NT2/D1 (cell line): ENCODE data around the gene ARFGAP2.

Source experiments
- DNase-seq: peaks from one replicate; pipeline ENCODE4 v3.0.0-alpha.2; 2011; ENCODE audit warnings: low read depth, low spot score
- H3K27me3 ChIP-seq: 2 replicates; pipeline ENCODE4 v1.6.0; 2011; ENCODE audit warnings: mild to moderate bottlenecking; ENCODE audit not compliant: insufficient read length, insufficient read depth
- H3K36me3 ChIP-seq: 2 replicates; pipeline ENCODE4 v1.6.1; 2011; ENCODE audit warnings: mild to moderate bottlenecking, low read length, mixed read lengths; ENCODE audit not compliant: insufficient read depth, insufficient read length
- H3K4me1 ChIP-seq: 2 replicates; pipeline ENCODE4 v1.5.1; 2011; ENCODE audit not compliant: insufficient read depth, insufficient read length
- H3K4me3 ChIP-seq: 2 replicates; pipeline ENCODE4 v1.5.1; 2011; ENCODE audit warnings: low read depth; ENCODE audit not compliant: insufficient read length
- H3K9ac ChIP-seq: 2 replicates; pipeline ENCODE4 v1.6.0; 2011; ENCODE audit warnings: low read depth; ENCODE audit not compliant: insufficient read length
- H3K9me3 ChIP-seq: 2 replicates; pipeline ENCODE4 v1.5.1; 2011; ENCODE audit warnings: mild to moderate bottlenecking, low read length; ENCODE audit not compliant: insufficient read depth
- SUZ12 ChIP-seq: IDR thresholded peaks from 2 replicates; pipeline ENCODE4 v1.6.1; 2011; ENCODE audit not compliant: insufficient read length, insufficient read depth; ENCODE audit errors: extremely low read depth
- YY1 ChIP-seq: IDR thresholded peaks from 2 replicates; pipeline ENCODE4 v1.6.1; 2011; ENCODE audit not compliant: insufficient read length, insufficient read depth
- ZNF274 ChIP-seq: IDR thresholded peaks from 2 replicates; pipeline ENCODE4 v1.6.1; 2011; ENCODE audit warnings: mild to moderate bottlenecking, low read depth, low read length

Gene ARFGAP2

DNA sequence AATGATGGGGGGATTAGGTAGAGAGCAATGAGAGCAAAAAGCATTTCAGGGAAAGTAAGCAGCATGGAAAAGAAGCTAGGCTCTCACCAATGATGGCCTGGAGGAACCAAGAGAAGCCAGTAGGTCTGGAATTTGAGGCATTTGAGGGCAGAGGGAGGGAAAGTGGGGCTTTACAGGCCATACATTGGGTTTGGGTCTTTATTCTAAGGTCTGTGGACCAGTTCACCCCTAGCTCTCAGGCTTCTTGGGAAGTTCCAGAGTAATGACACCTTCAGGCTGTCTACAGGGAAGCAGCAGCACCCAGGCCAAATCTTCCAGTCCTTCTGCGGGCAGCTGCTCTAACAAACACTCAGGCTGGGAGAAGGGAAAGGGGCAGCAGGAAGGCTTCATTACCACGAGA lies 29.4 kb downstream of the ARFGAP2 start:
- Histone ChIP-seq H3K27me3 (no peaks in the 10 kb centered on the region), H3K9me3 (no peaks in the 10 kb centered on the region), H3K36me3 (peaks cover 5% of the 10 kb centered on the region), H3K4me3 (no peak overlapping the region), H3K9ac (no peak overlapping the region), H3K4me1 (no peaks in the 10 kb centered on the region)
- no peak for TF ChIP-seq SUZ12
- TF ChIP-seq YY1 = no peak
- TF ChIP-seq ZNF274 = no peak
- DNase-seq = no peak

DNA sequence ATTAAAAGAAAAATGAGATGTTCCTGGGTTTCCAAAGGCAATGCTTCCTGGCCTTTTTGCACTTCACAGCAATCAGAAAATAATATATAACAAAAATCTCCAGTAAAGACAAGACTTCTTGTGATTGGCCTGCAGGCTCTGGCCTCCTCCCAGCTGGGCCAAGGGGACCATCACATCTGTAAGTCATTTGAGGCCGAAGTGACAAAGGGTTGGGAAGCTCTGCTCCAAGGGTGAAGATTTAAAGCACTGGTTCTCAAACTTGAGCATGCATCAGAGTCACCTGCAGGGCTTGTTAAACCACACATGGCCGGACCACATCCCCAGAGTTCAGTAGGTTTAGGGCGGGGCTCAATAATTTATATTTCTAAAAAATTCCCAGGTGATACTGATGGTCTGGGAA lies 32.1 kb downstream of the ARFGAP2 start:
- no peak for DNase-seq
- Histone ChIP-seq H3K36me3 (peaks cover 5% of the 10 kb centered on the region), H3K9me3 (no peaks in the 10 kb centered on the region), H3K9ac (no peak overlapping the region), H3K4me3 (no peak overlapping the region), H3K4me1 (no peaks in the 10 kb centered on the region), H3K27me3 (no peaks in the 10 kb centered on the region)
- TF ChIP-seq ZNF274 (no peak), SUZ12 (no peak), YY1 (no peak)

DNA sequence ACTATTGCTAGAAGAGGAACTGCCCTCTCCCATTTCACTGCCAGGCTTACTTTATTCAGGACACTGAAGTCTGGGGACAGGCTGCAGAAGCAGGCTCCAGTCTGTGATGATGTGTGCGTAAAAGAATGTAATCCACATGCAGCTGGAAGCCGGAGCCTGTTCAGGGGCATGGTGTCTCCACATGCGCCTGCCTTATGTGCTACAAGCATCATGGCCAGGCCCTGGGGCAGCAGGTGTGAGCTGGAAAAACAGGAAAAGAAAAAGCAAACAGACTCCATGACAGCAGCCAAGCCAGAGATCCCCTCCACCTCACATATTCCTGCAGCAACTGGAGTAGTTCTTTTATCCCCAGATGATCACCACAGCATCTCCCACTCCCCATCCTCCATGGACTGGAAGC lies 33.4 kb downstream of the ARFGAP2 start:
- H3K36me3 ChIP-seq = peaks cover 5% of the 10 kb centered on the region
- no peak overlapping the region for H3K4me3 ChIP-seq
- H3K9ac ChIP-seq = no peak overlapping the region
- H3K4me1 ChIP-seq = no peaks in the 10 kb centered on the region
- H3K9me3 ChIP-seq = no peaks in the 10 kb centered on the region
- DNase-seq = no peak
- H3K27me3 ChIP-seq = no peaks in the 10 kb centered on the region
- TF ChIP-seq ZNF274 (no peak), YY1 (no peak), SUZ12 (no peak)

DNA sequence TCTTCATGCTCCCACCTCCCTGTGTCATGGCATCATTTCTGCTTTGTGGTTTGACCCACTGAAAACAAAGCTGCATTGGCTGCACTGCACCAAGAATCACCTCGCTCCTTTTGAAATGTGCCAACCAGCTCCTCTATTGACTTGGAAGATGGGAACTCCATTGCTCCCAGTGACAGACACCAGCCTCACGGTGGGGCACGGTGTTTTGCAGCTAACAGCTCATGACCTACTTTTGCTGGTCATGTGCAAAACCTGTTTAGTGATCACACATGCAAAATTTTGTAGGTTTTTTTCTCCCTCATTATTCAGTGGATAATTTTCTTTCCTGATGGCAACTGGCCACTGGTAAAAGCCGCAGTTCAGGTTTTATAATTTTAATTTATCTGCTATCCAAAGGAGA lies 36.8 kb downstream of the ARFGAP2 start:
- H3K36me3 ChIP-seq = peaks cover 6% of the 10 kb centered on the region
- no peak overlapping the region for H3K4me3 ChIP-seq
- no peaks in the 10 kb centered on the region for H3K27me3 ChIP-seq
- DNase-seq = no peak
- H3K9me3 ChIP-seq = no peaks in the 10 kb centered on the region
- H3K4me1 ChIP-seq = no peaks in the 10 kb centered on the region
- TF ChIP-seq YY1 (no peak), ZNF274 (no peak), SUZ12 (no peak)
- no peak overlapping the region for H3K9ac ChIP-seq

DNA sequence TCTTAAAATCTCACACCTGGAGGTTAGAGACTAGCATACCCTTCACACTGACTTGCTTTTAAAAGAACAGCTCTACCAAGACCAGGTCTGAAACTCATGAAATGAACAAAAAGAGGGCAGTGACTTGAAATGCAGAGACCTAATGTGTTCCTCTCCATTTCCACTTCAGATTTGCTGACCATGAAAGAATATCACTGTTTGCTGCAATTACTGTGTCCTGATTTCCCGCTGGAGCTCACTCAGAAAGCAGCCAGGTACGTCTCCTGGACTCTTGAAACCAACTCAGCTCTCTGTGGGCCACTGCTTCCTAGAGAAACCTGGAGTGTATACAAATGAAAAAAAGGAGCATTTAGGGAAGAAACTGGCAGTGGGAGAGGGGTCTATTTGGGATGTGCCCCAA lies 39.2 kb downstream of the ARFGAP2 start:
- no peak for TF ChIP-seq YY1
- no peak for TF ChIP-seq ZNF274
- no peak for TF ChIP-seq SUZ12
- Histone ChIP-seq H3K9me3 (no peaks in the 10 kb centered on the region), H3K4me3 (no peak overlapping the region), H3K4me1 (no peaks in the 10 kb centered on the region), H3K9ac (no peak overlapping the region), H3K27me3 (no peaks in the 10 kb centered on the region), H3K36me3 (peaks cover 6% of the 10 kb centered on the region)
- DNase-seq = no peak

DNA sequence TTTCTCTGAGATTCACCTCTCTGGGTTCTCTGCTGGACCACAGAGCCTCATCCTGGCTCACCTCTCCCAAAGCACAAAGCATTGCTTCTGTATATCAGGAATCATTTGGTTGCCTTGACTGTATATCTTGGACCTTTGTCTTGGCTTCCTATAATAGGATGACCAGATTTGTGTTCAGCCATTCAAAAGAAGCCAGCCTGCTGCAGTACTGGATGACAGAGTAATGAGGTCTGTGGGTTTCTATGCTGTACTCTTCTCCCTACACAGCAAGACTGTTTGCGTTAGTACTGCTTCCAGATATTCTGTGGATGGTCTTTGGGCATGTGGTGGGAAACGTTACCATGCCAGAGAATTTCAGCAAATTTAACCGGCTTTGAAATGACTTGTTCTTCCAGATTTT lies 39.8 kb downstream of the ARFGAP2 start:
- Histone ChIP-seq H3K4me3 (no peak overlapping the region), H3K27me3 (no peaks in the 10 kb centered on the region), H3K9me3 (no peaks in the 10 kb centered on the region), H3K36me3 (peaks cover 6% of the 10 kb centered on the region), H3K9ac (no peak overlapping the region), H3K4me1 (no peaks in the 10 kb centered on the region)
- no peak for TF ChIP-seq SUZ12
- DNase-seq = no peak

DNA sequence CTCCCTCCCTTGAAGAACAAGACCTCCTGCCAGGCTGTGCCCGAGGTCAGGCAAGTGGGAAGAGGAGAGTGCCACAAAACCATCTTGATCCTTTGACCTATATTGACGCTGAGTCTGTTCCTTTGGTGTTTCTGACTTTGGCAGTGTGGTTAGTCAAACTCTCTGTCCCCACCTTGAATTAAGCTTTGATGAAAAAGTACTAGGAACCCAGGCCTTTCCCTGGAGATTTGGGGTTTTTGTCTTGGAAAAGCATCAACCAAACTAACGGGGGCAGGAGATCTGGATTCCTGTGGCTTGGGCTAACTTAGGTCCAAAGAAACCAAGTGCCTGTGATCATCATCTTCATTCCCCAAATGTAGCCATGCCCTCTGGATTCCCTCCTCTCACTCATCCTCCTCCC lies 40.4 kb downstream of the ARFGAP2 start:
- DNase-seq = no peak
- Histone ChIP-seq H3K9ac (no peak overlapping the region), H3K27me3 (no peaks in the 10 kb centered on the region), H3K4me3 (no peak overlapping the region), H3K9me3 (no peaks in the 10 kb centered on the region), H3K4me1 (no peaks in the 10 kb centered on the region), H3K36me3 (peaks cover 6% of the 10 kb centered on the region)
- TF ChIP-seq YY1 = no peak
- TF ChIP-seq ZNF274 = no peak
- no peak for TF ChIP-seq SUZ12

DNA sequence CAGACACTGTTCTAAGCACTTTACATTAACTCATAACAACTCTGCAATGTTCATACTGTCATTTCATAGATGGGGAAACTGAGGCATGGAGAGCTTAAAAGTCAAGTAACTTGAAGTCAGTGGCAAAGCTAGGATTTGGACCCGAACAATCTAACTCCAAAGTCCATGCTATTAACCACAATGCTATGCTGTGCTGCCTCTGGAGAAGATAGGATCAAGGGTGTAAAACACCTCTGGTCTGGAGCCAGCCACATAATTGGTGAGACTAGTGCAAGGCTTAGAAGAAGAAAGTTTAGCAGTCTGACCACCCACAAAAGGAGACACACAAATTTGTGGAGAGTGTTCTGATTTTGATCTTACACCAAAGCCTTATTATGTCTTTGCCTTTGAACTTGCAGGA lies 43.7 kb downstream of the ARFGAP2 start:
- TF ChIP-seq SUZ12 = no peak
- no peak for TF ChIP-seq YY1
- no peak for TF ChIP-seq ZNF274
- H3K36me3 ChIP-seq = peaks cover 2% of the 10 kb centered on the region
- H3K4me1 ChIP-seq = peaks cover 2% of the 10 kb centered on the region
- H3K27me3 ChIP-seq = no peaks in the 10 kb centered on the region
- H3K4me3 ChIP-seq = no peak overlapping the region
- no peaks in the 10 kb centered on the region for H3K9me3 ChIP-seq
- H3K9ac ChIP-seq = no peak overlapping the region
- no peak for DNase-seq
